OCI-LY3 (cell line): ENCODE data around the gene HTN3.

Experiments used
- CTCF ChIP-seq: fragments of 200-600, 300-600 bp; sonication (generic); IDR thresholded peaks from 2 replicates; pipeline ENCODE4 v1.5.1; 2014; ENCODE audit warnings: antibody characterized with exemption, low read length, low read depth
- EZH2phosphoT487 ChIP-seq: fragments of 200-600 bp; shearing (Covaris generic); IDR thresholded peaks from 2 replicates; pipeline ENCODE4 v1.6.1; 2018; ENCODE audit warnings: antibody characterized with exemption, mixed run types, low read depth

DNA sequence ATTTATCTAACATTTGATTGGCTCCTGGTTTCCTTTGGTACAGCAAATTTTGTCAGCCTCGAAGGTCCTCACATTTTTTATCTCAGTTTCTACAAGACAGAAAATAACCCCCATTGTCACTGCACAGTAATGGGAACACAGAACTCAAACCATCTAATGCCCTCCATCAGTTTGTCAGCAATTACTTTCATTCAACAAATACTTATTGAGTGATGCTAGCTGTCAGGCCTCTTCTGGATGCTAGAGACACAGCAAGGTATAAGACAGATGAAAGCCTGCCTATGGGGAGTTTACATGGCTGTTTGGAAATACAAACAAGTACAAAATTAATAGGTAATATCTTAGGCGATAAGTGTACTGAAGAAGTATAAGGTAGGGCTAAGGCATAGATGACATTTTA, 5.0 kb upstream of the HTN3 start:
- TF ChIP-seq CTCF, result no peak
- TF ChIP-seq EZH2phosphoT487, result no peak
